RWPE2 (cell line): Measurements from ENCODE around the gene OSTM1.

Experiments
- ATAC-seq: fragments of 200-7000 bp; cut with Tn5 transposase; 3 replicates; pipeline ENCODE4 v1.9.1; 2021; ENCODE audit warnings: low read depth
- DNase-seq: peaks from one replicate; pipeline ENCODE4 v3.0.0-alpha.2; 2020; ENCODE audit warnings: low spot score
- H3K27ac ChIP-seq: fragments of 450-650 bp; 2 replicates; pipeline ENCODE4 v1.5.1; 2017; ENCODE audit warnings: mild to moderate bottlenecking; ENCODE audit not compliant: poor library complexity, severe bottlenecking
- H3K27me3 ChIP-seq: fragments of 250-450 bp; sonication (Bioruptor Pico); 2 replicates; pipeline ENCODE4 v1.5.1; 2021; ENCODE audit warnings: mild to moderate bottlenecking, moderate library complexity; ENCODE audit not compliant: insufficient read depth, poor library complexity, severe bottlenecking
- H3K36me3 ChIP-seq: fragments of 250-450 bp; sonication (Bioruptor Pico); 2 replicates; pipeline ENCODE4 v1.5.1; 2020; ENCODE audit warnings: low read depth, mild to moderate bottlenecking, moderate library complexity
- H3K4me1 ChIP-seq: fragments of 250-450 bp; sonication (Bioruptor Pico); 2 replicates; pipeline ENCODE4 v1.5.1; 2021; ENCODE audit warnings: mild to moderate bottlenecking, moderate library complexity; ENCODE audit not compliant: insufficient read depth, poor library complexity, severe bottlenecking
- H3K4me3 ChIP-seq: fragments of 250-450 bp; sonication (Bioruptor Pico); 2 replicates; pipeline ENCODE4 v1.5.1; 2021; ENCODE audit warnings: mild to moderate bottlenecking, moderate library complexity; ENCODE audit not compliant: severe bottlenecking
- H3K9me3 ChIP-seq: fragments of 250-450 bp; sonication (Bioruptor Pico); 2 replicates; pipeline ENCODE4 v1.5.1; 2021; ENCODE audit warnings: mild to moderate bottlenecking, moderate library complexity; ENCODE audit not compliant: severe bottlenecking
- CTCF ChIP-seq: fragments of 450-650 bp; IDR thresholded peaks from one replicate; pipeline ENCODE4 v1.5.1; 2017; ENCODE audit warnings: mild to moderate bottlenecking, moderate library complexity; ENCODE audit not compliant: poor library complexity, severe bottlenecking

The OSTM1 gene

DNA sequence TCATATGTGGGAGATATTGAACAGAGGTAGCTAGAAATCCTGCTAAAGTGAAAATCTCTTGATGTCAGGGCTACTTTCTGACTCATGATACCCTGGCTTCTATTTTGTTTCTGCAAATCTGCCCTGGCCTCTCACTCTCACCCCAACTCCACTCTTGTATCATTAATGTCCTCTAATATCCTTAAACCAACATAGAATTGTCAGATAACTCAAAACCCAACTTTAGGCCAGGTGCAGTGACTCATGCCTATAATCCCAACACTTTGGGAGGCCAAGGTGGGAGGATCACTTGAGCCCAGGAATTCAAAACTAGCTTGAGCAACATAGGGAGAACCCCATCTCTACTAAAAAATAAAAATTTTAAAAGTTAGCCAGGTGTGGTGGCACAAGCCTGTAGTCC, 33.8 kb upstream of the OSTM1 start:
- no peaks in the 10 kb centered on the region for H3K36me3 ChIP-seq

GRCh38 chr6:108107102-108107501, 32.6 kb upstream of the OSTM1 start:
- ATAC-seq = no peak

More for the DNA sequence above, 33.8 kb upstream of the OSTM1 start:
- no peak for TF ChIP-seq CTCF
- no peaks in the 10 kb centered on the region for H3K9me3 ChIP-seq
- H3K4me1 ChIP-seq = no peaks in the 10 kb centered on the region
- no peak overlapping the region for H3K27ac ChIP-seq
- H3K4me3 ChIP-seq = no peak overlapping the region
- no peaks in the 10 kb centered on the region for H3K27me3 ChIP-seq
- ATAC-seq (peak; percentile 64), DNase-seq (no peak)

GRCh38 chr6:108106694-108107093, 32.2 kb upstream of the OSTM1 start:
- no peak overlapping the region for H3K27ac ChIP-seq
- ATAC-seq = no peak
- H3K27me3 ChIP-seq = no peaks in the 10 kb centered on the region
- no peaks in the 10 kb centered on the region for H3K4me1 ChIP-seq
- H3K36me3 ChIP-seq = no peaks in the 10 kb centered on the region
- TF ChIP-seq CTCF = no peak
- DNase-seq = no peak
- H3K4me3 ChIP-seq = no peak overlapping the region
- no peaks in the 10 kb centered on the region for H3K9me3 ChIP-seq

More at GRCh38 chr6:108107102-108107501, 32.6 kb upstream of the OSTM1 start:
- Histone ChIP-seq H3K4me1 (no peaks in the 10 kb centered on the region), H3K27ac (no peak overlapping the region), H3K27me3 (no peaks in the 10 kb centered on the region), H3K9me3 (no peaks in the 10 kb centered on the region), H3K36me3 (no peaks in the 10 kb centered on the region), H3K4me3 (no peak overlapping the region)
- no peak for DNase-seq
- TF ChIP-seq CTCF = no peak

- H3K27me3 ChIP-seq = no peaks in the 10 kb centered on the region
- H3K36me3 ChIP-seq = no peaks in the 10 kb centered on the region
- no peaks in the 10 kb centered on the region for H3K9me3 ChIP-seq
- H3K27ac ChIP-seq = no peak overlapping the region
- no peak for TF ChIP-seq CTCF
- ATAC-seq (no peak), DNase-seq (no peak)
- no peaks in the 10 kb centered on the region for H3K4me1 ChIP-seq
- H3K4me3 ChIP-seq = no peak overlapping the region
Observed at GRCh38 chr6:108106261-108106660, 31.7 kb upstream of the OSTM1 start.

- TF ChIP-seq CTCF = no peak
- Histone ChIP-seq H3K27me3 (no peaks in the 10 kb centered on the region), H3K27ac (no peak overlapping the region), H3K9me3 (no peaks in the 10 kb centered on the region), H3K4me1 (no peaks in the 10 kb centered on the region), H3K4me3 (no peak overlapping the region), H3K36me3 (no peaks in the 10 kb centered on the region)
- DNase-seq = no peak
- ATAC-seq = no peak
Observed at GRCh38 chr6:108105571-108105970, 31.0 kb upstream of the OSTM1 start.
